Measurements from ENCODE around the gene ZHX3. TPM values are rescaled to one million over a fixed set of nuclear protein-coding genes. Genes with fewer than 3 reads are reported as not detected.

ZHX3 gene
- total and polyA plus RNA-seq, 10 donors = 1.6 to 26.7 (median 12.3) TPM

GRCh38 chr20:41299899-41300298 is 17.6 kb downstream of the ZHX3 start:
- Histone ChIP-seq H3K9me3 (no peaks in the 10 kb centered on the region), H3K4me3 (no peak overlapping the region), H3K36me3 (no peaks in the 10 kb centered on the region), H3K4me1 (peaks cover 0 to 20% (median 2%) of the 10 kb centered on the region in 6 donors), H3K27me3 (replicated peaks in 1 of 7) (no peaks in the 10 kb centered on the region), H3K27ac (no peak overlapping the region)
- intact Hi-C loops (cut with DNase I; ENCODE audit: low total_unique reads) = no loop called here
- WGBS, 5 donors = 91 to 97% (median 92%) methylated on average over 3 of the region's 3 CpGs
- TF ChIP-seq, protein P1, sequence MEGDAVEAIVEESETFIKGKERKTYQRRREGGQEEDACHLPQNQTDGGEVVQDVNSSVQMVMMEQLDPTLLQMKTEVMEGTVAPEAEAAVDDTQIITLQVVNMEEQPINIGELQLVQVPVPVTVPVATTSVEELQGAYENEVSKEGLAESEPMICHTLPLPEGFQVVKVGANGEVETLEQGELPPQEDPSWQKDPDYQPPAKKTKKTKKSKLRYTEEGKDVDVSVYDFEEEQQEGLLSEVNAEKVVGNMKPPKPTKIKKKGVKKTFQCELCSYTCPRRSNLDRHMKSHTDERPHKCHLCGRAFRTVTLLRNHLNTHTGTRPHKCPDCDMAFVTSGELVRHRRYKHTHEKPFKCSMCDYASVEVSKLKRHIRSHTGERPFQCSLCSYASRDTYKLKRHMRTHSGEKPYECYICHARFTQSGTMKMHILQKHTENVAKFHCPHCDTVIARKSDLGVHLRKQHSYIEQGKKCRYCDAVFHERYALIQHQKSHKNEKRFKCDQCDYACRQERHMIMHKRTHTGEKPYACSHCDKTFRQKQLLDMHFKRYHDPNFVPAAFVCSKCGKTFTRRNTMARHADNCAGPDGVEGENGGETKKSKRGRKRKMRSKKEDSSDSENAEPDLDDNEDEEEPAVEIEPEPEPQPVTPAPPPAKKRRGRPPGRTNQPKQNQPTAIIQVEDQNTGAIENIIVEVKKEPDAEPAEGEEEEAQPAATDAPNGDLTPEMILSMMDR (IDR thresholded peaks at IDR 0.05 in 8 of 11, conservative IDR thresholded peaks at IDR 0.05 in 3 of 11) = no peak
- no peak for TF ChIP-seq POLR2A (IDR thresholded peaks at IDR 0.05)
- no peak for TF ChIP-seq POLR2AphosphoS5 (IDR thresholded peaks at IDR 0.05)
- DNase-seq = no peak

DNA sequence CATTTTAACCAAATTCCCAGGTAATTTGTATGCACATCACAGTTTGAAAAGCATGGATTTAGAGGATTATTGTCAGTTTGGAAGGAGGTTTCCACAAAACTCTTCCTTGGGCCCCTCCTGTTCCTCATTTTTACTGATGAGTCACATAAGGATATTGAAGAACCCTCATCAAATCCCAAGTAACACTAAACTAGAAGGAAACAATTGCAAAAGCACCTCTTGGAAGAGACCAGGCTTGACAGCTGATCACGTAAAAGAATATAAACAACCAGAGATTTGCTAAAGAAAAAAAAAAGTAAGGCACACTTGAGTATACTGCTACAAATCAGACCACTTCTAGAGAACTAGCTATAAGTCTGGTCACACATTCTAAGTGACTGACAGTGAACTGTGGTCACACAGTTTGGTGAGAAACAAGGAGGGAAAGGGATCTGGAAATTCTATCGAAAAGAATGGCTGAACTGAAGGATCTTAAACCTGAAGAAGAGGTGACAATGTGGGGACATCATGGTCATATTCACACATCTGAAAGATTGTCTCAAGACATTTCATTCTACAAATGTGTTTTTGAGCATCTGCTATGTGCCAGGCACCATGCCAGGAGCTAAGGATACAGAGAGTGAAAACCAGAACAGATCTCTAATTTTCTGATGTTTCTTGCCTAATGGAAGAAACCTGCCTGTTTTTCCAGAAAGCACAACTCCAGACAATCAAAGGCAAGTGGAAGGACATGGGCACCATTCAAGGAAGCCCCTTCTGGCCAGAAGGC is 24.1 kb downstream of the ZHX3 start:
- Histone ChIP-seq H3K4me1 (peaks cover 0 to 15% (median 0%) of the 10 kb centered on the region in 6 donors), H3K36me3 (no peaks in the 10 kb centered on the region), H3K9me3 (no peaks in the 10 kb centered on the region), H3K27ac (no peak overlapping the region), H3K27me3 (replicated peaks in 1 of 7) (no peaks in the 10 kb centered on the region), H3K4me3 (no peak overlapping the region)
- no peak for TF ChIP-seq POLR2AphosphoS5 (IDR thresholded peaks at IDR 0.05)
- WGBS, 5 donors = 71 to 95% (median 83%) methylated on average over 2 of the region's 2 CpGs
- intact Hi-C loops (cut with DNase I; ENCODE audit: low total_unique reads) = no loop called here
- DNase-seq = no peak

- DNase-seq = no peak
- Histone ChIP-seq H3K27me3 (replicated peaks in 1 of 7) (no peaks in the 10 kb centered on the region), H3K4me3 (no peak overlapping the region), H3K4me1 (peaks cover 0 to 15% (median 0%) of the 10 kb centered on the region in 6 donors), H3K27ac (no peak overlapping the region), H3K9me3 (peaks cover 0 to 18% (median 13%) of the 10 kb centered on the region in 8 donors), H3K36me3 (no peaks in the 10 kb centered on the region)
- intact Hi-C loops (cut with DNase I; ENCODE audit: low total_unique reads) = no loop called here
- TF ChIP-seq POLR2AphosphoS5 (IDR thresholded peaks at IDR 0.05) = no peak
- TF ChIP-seq, protein P1 (IDR thresholded peaks at IDR 0.05 in 8 of 11, conservative IDR thresholded peaks at IDR 0.05 in 3 of 11) = no peak
- no peak for TF ChIP-seq POLR2A (IDR thresholded peaks at IDR 0.05)
- 57 to 81% (median 69%) methylated on average over 3 of the region's 3 CpGs for WGBS, 5 donors
Observed at GRCh38 chr20:41290804-41291389, 26.6 kb downstream of the ZHX3 start.

DNA sequence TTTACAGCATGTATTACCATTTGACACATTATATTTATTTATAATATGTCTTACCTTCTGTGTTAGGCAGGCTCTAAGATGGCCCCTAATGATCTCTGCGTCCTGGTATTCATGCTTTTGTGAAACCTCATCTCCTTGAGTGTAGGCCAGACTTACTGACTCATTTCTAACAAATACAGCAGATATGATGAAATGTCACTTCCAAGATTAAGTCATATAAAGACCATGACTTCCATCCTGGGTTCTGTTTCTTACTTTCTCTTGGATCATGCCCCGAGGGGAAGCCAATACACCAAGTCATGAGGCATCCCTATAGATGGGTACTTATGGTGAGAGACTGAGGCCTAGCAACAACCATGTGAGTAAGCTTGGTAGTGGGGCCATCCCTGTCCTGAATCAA is 30.2 kb downstream of the ZHX3 start:
- H3K4me1 ChIP-seq = peaks cover 0 to 15% (median 0%) of the 10 kb centered on the region in 6 donors
- no peak overlapping the region for H3K27ac ChIP-seq
- intact Hi-C loops (cut with DNase I; ENCODE audit: low total_unique reads) = no loop called here
- TF ChIP-seq, protein P1 (IDR thresholded peaks at IDR 0.05 in 8 of 11, conservative IDR thresholded peaks at IDR 0.05 in 3 of 11) = no peak
- TF ChIP-seq POLR2AphosphoS5 (IDR thresholded peaks at IDR 0.05) (no peak), POLR2A (IDR thresholded peaks at IDR 0.05) (no peak)
- no peak for DNase-seq
- 78 to 96% (median 86%) methylated on average over 2 of the region's 2 CpGs for WGBS, 5 donors
- H3K9me3 ChIP-seq = peaks cover 0 to 20% (median 16%) of the 10 kb centered on the region in 8 donors
- H3K4me3 ChIP-seq = no peak overlapping the region
- H3K27me3 ChIP-seq (replicated peaks in 1 of 7) = no peaks in the 10 kb centered on the region
- no peaks in the 10 kb centered on the region for H3K36me3 ChIP-seq

All from spleen (tissue), 11 donors.